GM12874 (cell line): ENCODE data around the gene SLC25A6.

ENCODE experiments used
- CTCF ChIP-seq: IDR thresholded peaks from 2 replicates; pipeline ENCODE4 v1.5.1; 2011; ENCODE audit warnings: low read depth, mild to moderate bottlenecking, control low read depth, low read length, moderate library complexity; ENCODE audit not compliant: insufficient read depth

SLC25A6 gene

GRCh38 chrX:1418901-1419544 is 27.1 kb upstream of the SLC25A6 start:
- no peak for TF ChIP-seq CTCF

- no peak for TF ChIP-seq CTCF
Measured at GRCh38 chrX:1417921-1418771, 26.2 kb upstream of the SLC25A6 start.

- no peak for TF ChIP-seq CTCF
Measured at GRCh38 chrX:1416965-1417760, 25.2 kb upstream of the SLC25A6 start.

DNA sequence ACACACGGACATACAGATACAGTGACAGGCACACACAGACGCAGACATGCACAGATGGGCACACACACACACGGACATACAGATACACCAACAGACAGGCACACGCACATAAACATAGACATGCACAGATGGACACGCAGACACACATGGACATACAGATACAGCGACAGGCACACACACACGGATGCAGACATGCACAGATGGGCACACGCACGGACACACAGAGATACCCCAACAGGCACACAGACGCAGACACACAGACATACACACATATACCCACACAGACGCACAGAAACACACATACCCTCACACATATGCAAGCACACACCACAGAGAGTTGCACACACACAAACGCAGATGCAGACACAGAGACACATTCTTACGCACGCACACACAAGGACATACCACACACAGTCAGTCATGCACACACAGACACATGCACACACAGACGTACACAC is 24.4 kb upstream of the SLC25A6 start:
- TF ChIP-seq CTCF: no peak

GRCh38 chrX:1412551-1413161 is 20.7 kb upstream of the SLC25A6 start:
- no peak for TF ChIP-seq CTCF

GRCh38 chrX:1411326-1411725 is 19.4 kb upstream of the SLC25A6 start:
- no peak for TF ChIP-seq CTCF
